Tibial nerve (tissue), 4 donors: ENCODE results near the gene ZNF775.

Experiments
- EP300 ChIP-seq, 2 donors: sonication (generic); formaldehyde crosslinking; IDR thresholded peaks; one replicate each; pipeline ENCODE4 v1.6.1; 2017; ENCODE audit warnings: antibody characterized with exemption in 2 of 2, mild to moderate bottlenecking in 1 of 2
- TF ChIP-seq, protein P1 (sequence below), 5 experiments: fragments of 200-600 bp in 3 of 5; fragments of 450-650 bp in 2 of 5; sonication (generic) in 3 of 5; IDR thresholded peaks; one replicate each; pipeline ENCODE4 v1.5.1; 2016 to 2019; ENCODE audit warnings: antibody characterized with exemption in 5 of 5, mild to moderate bottlenecking in 3 of 5, moderate library complexity in 2 of 5

DNA sequence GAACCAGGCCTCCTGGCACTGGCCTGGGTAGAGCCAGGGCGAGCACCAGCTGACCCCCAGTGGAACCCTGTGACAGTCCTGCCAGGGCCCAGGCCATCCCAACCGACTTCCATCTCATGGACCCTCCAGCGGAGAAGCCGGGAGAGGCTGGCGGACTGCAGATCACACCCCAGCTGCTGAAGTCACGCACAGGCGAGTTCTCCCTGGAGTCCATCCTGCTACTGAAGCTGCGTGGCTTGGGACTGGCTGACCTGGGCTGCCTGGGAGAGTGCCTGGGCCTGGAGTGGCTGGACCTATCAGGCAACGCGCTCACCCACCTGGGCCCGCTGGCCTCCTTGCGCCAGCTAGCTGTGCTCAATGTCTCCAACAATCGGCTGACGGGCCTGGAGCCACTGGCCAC, 42.4 kb upstream of the ZNF775 start:
- TF ChIP-seq, protein P1, sequence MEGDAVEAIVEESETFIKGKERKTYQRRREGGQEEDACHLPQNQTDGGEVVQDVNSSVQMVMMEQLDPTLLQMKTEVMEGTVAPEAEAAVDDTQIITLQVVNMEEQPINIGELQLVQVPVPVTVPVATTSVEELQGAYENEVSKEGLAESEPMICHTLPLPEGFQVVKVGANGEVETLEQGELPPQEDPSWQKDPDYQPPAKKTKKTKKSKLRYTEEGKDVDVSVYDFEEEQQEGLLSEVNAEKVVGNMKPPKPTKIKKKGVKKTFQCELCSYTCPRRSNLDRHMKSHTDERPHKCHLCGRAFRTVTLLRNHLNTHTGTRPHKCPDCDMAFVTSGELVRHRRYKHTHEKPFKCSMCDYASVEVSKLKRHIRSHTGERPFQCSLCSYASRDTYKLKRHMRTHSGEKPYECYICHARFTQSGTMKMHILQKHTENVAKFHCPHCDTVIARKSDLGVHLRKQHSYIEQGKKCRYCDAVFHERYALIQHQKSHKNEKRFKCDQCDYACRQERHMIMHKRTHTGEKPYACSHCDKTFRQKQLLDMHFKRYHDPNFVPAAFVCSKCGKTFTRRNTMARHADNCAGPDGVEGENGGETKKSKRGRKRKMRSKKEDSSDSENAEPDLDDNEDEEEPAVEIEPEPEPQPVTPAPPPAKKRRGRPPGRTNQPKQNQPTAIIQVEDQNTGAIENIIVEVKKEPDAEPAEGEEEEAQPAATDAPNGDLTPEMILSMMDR (IDR thresholded peaks at IDR 0.05) = no peak
- TF ChIP-seq EP300 (IDR thresholded peaks at IDR 0.05) = no peak
